HepG2 (cell line): ENCODE data around the gene ZNF792. TPM values are rescaled to one million over a fixed set of nuclear protein-coding genes. Genes with fewer than 3 reads are reported as not detected.
A peak's percentile ranks its signal among the peaks of the same experiment; 100 is the strongest.

Source experiments
- AKAP8 ChIP-seq: sonication (generic); formaldehyde crosslinking; IDR thresholded peaks from 2 replicates; pipeline ENCODE4 v1.5.1; 2020; ENCODE audit warnings: mild to moderate bottlenecking, missing genetic modification reagents
- BORCS8-MEF2B ChIP-seq: sonication (generic); formaldehyde crosslinking; IDR thresholded peaks from 2 replicates; pipeline ENCODE4 v1.8.0; 2022; ENCODE audit warnings: mild to moderate bottlenecking, missing genetic modification reagents
- CHD4 ChIP-seq: fragments of 200-600 bp; sonication (generic); IDR thresholded peaks from 2 replicates; pipeline ENCODE4 v1.7.0; 2017; ENCODE audit warnings: mild to moderate bottlenecking, low read length, borderline replicate concordance
- ETV6 ChIP-seq: sonication (generic); formaldehyde crosslinking; conservative IDR thresholded peaks from 2 replicates; pipeline ENCODE4 v1.4.0; 2020; ENCODE audit warnings: missing genetic modification reagents
- FOSL2 ChIP-seq: sonication (generic); formaldehyde crosslinking; IDR thresholded peaks from 2 replicates; pipeline ENCODE4 v1.4.0; 2020; ENCODE audit warnings: missing genetic modification reagents
- FOXO4 ChIP-seq: sonication (generic); formaldehyde crosslinking; conservative IDR thresholded peaks from 2 replicates; pipeline ENCODE4 v1.8.1; 2023; ENCODE audit warnings: missing genetic modification reagents
- JUND ChIP-seq: sonication (generic); formaldehyde crosslinking; IDR thresholded peaks from 2 replicates; pipeline ENCODE4 v1.8.0; 2022; ENCODE audit warnings: mild to moderate bottlenecking, missing genetic modification reagents
- MXD4 ChIP-seq: IDR thresholded peaks from 2 replicates; pipeline ENCODE4 v1.6.1; 2016; ENCODE audit warnings: mild to moderate bottlenecking, missing biosample characterization, missing genetic modification reagents
- NFE2L1 ChIP-seq: sonication (generic); formaldehyde crosslinking; IDR thresholded peaks from 2 replicates; pipeline ENCODE4 v1.4.0; 2020; ENCODE audit warnings: missing genetic modification reagents, mild to moderate bottlenecking, borderline replicate concordance
- NFE2L2 ChIP-seq: fragments of 150-350 bp; IDR thresholded peaks from 2 replicates; pipeline ENCODE4 v1.6.1; 2014; ENCODE audit warnings: low read length
- PATZ1 ChIP-seq: sonication (generic); formaldehyde crosslinking; IDR thresholded peaks from 2 replicates; pipeline ENCODE4 v1.4.0; 2020; ENCODE audit warnings: missing genetic modification reagents
- PRPF4 ChIP-seq: fragments of 200-400 bp; formaldehyde crosslinking; IDR thresholded peaks from 2 replicates; pipeline ENCODE4 v1.6.1; 2016; ENCODE audit warnings: low read length, low read depth; ENCODE audit not compliant: poor library complexity, severe bottlenecking
- RBM22 ChIP-seq: fragments of 200-400 bp; formaldehyde crosslinking; optimal IDR thresholded peaks from 2 replicates; pipeline ENCODE3; 2017; ENCODE audit warnings: mild to moderate bottlenecking, low read length, moderate library complexity
- SIX1 ChIP-seq: sonication (generic); formaldehyde crosslinking; IDR thresholded peaks from 2 replicates; pipeline ENCODE4 v1.4.0; 2020; ENCODE audit warnings: missing genetic modification reagents, borderline replicate concordance
- U2AF1 ChIP-seq: fragments of 200-400 bp; formaldehyde crosslinking; optimal IDR thresholded peaks from 2 replicates; pipeline ENCODE3; 2017; ENCODE audit warnings: mild to moderate bottlenecking, low read depth, low read length
- ZBTB37 ChIP-seq: sonication (generic); formaldehyde crosslinking; IDR thresholded peaks from 2 replicates; pipeline ENCODE4 v1.4.0; 2020; ENCODE audit warnings: mild to moderate bottlenecking, missing genetic modification reagents
- ZNF331 ChIP-seq: sonication (generic); formaldehyde crosslinking; IDR thresholded peaks from 2 replicates; pipeline ENCODE4 v1.4.0; 2020; ENCODE audit warnings: missing genetic modification reagents
- ZNF773 ChIP-seq: sonication (generic); formaldehyde crosslinking; IDR thresholded peaks from 2 replicates; pipeline ENCODE4 v1.4.0; 2020; ENCODE audit warnings: missing genetic modification reagents, borderline replicate concordance
- ZNF83 ChIP-seq: sonication (generic); formaldehyde crosslinking; IDR thresholded peaks from 2 replicates; pipeline ENCODE4 v1.4.0; 2020; ENCODE audit warnings: missing genetic modification reagents, mild to moderate bottlenecking, borderline replicate concordance
- ZNF839 ChIP-seq: sonication (generic); formaldehyde crosslinking; IDR thresholded peaks from 2 replicates; pipeline ENCODE4 v1.4.0; 2020; ENCODE audit warnings: missing genetic modification reagents, mild to moderate bottlenecking, borderline replicate concordance
- polyA plus RNA-seq, 8 experiments: library from polyadenylated mRNA; depleted of rRNA in 3 of 8; stranded (reverse) in 7 of 8; unstranded in 1 of 8; fragments of >200 nt; fragmentation: Illumina TruSeq in 4 of 8; extraction: Trizol in 4 of 8; gene quantifications; 2 replicates each; pipeline versions ENCODE4 v1.2.1 to v1.2.3, GENCODE V29; 2011 to 2016; ENCODE audit warnings: low read depth in 4 of 8, missing spikeins in 1 of 8, mixed read lengths in 1 of 8; ENCODE audit not compliant: insufficient read depth in 1 of 8
- total RNA-seq, 5 experiments: library from RNA; depleted of rRNA; stranded (reverse); fragments of >200 nt; fragmentation: Illumina TruSeq; extraction: Trizol; gene quantifications; 2 replicates each; pipeline ENCODE4 v1.2.3, GENCODE V29; 2016; ENCODE audit warnings: low read depth in 1 of 5
- TF ChIP-seq, protein P1 (sequence below): IDR thresholded peaks from 2 replicates; pipeline ENCODE4 v1.6.1; 2012; ENCODE audit warnings: low read depth, low read length, improper control_type of control experiment
- TF ChIP-seq, protein P2 (sequence below): sonication (generic); formaldehyde crosslinking; IDR thresholded peaks from 2 replicates; pipeline ENCODE4 v1.9.0; 2021; ENCODE audit warnings: missing genetic modification reagents, mild to moderate bottlenecking, borderline replicate concordance

ZNF792 gene
- total and polyA plus RNA-seq, 2 of the 13 experiments (the other 11 are each of a cell fraction or from before 2014, with no cell fraction given): 5.5 to 11.5 TPM

DNA sequence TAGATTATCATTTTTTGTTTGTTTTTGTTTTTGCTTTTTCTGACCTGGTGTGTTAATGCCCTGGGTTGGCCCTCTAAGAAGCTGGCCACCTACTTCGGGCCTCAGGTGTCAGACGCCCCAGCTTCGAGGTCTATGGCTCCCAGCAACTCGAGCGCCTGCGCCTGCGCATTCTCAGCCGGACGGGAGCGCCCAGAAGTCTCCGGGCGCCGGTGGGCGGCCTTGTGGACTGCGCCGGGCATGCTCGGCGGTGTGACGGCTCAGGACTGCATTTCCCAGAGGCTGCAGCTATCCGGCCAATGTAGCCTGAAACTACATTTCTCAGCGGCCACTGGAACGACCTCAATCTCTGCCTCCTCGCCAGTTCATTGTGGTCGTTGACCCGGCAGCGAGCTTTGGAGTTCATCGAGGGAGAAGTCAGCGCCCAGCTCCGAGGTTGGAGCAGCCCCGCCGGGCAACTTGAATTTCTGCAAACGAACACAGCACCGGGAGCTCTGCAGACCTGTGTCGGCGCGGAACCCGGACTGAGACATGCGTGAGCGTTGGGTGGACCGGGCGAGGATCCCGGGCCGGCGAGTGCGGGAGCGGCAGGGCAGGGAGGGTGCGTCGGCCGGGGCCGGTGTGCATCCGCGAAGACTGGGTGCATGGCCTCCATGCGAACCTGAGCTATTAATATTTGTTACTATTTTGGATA, 37.2 kb downstream of the ZNF792 start, which contains the start of gene ZNF30 (continued):
- TF ChIP-seq FOXO4 (CRISPR knock-in tag): peak; percentile 97; the same call in 1 of the 2 replicates
- peak; percentile 81 for TF ChIP-seq BORCS8-MEF2B (CRISPR knock-in tag)
- TF ChIP-seq, protein P1, sequence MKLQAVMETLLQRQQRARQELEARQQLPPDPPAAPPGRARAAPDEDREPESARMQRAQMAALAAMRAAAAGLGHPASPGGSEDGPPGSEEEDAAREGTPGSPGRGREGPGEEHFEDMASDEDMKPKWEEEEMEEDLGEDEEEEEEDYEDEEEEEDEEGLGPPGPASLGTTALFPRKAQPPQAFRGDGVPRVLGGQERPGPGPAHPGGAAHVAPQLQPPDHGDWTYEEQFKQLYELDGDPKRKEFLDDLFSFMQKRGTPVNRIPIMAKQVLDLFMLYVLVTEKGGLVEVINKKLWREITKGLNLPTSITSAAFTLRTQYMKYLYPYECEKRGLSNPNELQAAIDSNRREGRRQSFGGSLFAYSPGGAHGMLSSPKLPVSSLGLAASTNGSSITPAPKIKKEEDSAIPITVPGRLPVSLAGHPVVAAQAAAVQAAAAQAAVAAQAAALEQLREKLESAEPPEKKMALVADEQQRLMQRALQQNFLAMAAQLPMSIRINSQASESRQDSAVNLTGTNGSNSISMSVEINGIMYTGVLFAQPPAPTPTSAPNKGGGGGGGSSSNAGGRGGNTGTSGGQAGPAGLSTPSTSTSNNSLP: no peak
- TF ChIP-seq ZBTB37 (CRISPR knock-in tag): peak; percentile 50; the same call in 1 of the 2 replicates
- TF ChIP-seq CHD4: no peak
- no peak; the same call in 1 of the 2 replicates for TF ChIP-seq ZNF839
- TF ChIP-seq, protein P2, sequence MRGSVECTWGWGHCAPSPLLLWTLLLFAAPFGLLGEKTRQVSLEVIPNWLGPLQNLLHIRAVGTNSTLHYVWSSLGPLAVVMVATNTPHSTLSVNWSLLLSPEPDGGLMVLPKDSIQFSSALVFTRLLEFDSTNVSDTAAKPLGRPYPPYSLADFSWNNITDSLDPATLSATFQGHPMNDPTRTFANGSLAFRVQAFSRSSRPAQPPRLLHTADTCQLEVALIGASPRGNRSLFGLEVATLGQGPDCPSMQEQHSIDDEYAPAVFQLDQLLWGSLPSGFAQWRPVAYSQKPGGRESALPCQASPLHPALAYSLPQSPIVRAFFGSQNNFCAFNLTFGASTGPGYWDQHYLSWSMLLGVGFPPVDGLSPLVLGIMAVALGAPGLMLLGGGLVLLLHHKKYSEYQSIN: no peak
- no peak; the same call in 1 of the 2 replicates for TF ChIP-seq PATZ1
- peak; percentile 29; the same call in 1 of the 2 replicates for TF ChIP-seq ZNF331 (CRISPR knock-in tag)
- no peak for TF ChIP-seq PRPF4
- TF ChIP-seq ETV6 (CRISPR knock-in tag): 0 out of 2 replicates have a peak, but pooled peaks have one; percentile 50
- TF ChIP-seq ZNF773 (CRISPR knock-in tag): no peak
- peak; percentile 26; the same call in 1 of the 2 replicates for TF ChIP-seq FOSL2 (CRISPR knock-in tag)
- TF ChIP-seq JUND (CRISPR knock-in tag): no peak
- peak; percentile 71 for TF ChIP-seq U2AF1
- peak; percentile 56; the same call in 1 of the 2 replicates for TF ChIP-seq NFE2L1 (CRISPR knock-in tag)
- TF ChIP-seq ZNF83 (CRISPR knock-in tag): no peak
- TF ChIP-seq MXD4 (CRISPR knock-in tag): no peak
- TF ChIP-seq RBM22: no peak
- no peak for TF ChIP-seq NFE2L2
- no peak for TF ChIP-seq AKAP8 (CRISPR knock-in tag)
- TF ChIP-seq SIX1: no peak
